Pons (tissue), 1 donor: ENCODE results near the gene MT1E.
"Not testable (repeated sequence)": the region's sequence is repeated elsewhere in the genome, so short reads cannot be mapped to it uniquely, and the experiment has no call there.

Experiments used
- DNase-seq: peaks from one replicate; pipeline ENCODE4 v3.0.0-alpha.2; 2016; ENCODE audit warnings: low spot score

The MT1E gene

GRCh38 chr16:56672761-56673536 is 47.4 kb downstream of the MT1E start:
- no peak for DNase-seq

- DNase-seq = no peak
Observed at GRCh38 chr16:56673921-56674320, 48.3 kb downstream of the MT1E start.

DNA sequence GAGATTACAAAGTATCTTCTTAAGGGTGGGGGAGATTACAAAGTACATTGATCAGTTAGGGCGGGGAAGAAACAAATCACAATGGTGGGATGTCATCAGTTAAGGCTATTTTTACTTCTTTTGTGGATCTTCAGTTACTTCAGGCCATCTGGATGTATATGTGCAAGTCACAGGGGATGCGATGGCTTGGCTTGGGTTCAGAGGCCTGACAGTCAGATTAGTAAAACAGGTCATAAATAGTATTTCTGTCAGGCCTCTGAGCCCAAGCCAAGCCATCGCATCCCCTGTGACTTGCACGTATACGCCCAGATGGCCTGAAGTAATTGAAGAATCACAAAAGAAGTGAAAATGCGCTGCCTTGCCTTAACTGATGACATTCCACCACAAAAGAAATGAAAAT is 49.0 kb downstream of the MT1E start:
- DNase-seq = not testable (repeated sequence)

DNA sequence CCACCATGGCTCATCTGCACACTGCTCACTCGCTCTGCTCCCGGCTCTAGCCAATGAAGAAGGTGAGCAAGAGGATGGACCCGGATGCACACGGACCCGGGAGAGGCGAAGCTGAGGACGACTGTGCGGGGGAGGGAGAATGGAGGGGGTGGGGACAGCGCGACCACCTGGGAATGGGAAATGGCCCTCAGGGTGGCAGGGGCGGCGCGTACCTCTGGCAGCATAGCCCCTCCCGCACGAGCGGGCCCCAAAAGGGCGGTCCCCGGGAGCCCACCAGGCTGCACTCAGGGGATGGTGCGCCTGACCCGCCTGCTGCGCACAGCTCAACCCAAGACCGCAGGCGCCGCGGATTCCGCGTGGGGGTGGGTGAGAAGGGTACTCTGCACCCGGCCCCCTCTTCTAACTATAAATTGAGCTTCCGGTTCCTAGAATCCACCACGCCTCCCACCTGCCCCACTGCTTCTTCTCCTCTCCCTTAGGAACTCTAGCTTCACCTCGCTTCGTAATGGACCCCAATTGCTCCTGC is 50.2 kb downstream of the MT1E start:
- no peak for DNase-seq
